Stimulated activated CD4-positive, alpha-beta T cell treated with anti-CD3 and anti-CD28 coated beads, Interleukin-1b, Interleukin-23, amount 100 ng/mL, for 1 hour (primary cell): ENCODE results near the gene ASS1.

Experiments used
- DNase-seq, 2 donors: peaks; one replicate each; pipeline ENCODE4 v3.0.0-alpha.2; 2020; ENCODE audit warnings: low read depth in 2 of 2

The ASS1 gene

DNA sequence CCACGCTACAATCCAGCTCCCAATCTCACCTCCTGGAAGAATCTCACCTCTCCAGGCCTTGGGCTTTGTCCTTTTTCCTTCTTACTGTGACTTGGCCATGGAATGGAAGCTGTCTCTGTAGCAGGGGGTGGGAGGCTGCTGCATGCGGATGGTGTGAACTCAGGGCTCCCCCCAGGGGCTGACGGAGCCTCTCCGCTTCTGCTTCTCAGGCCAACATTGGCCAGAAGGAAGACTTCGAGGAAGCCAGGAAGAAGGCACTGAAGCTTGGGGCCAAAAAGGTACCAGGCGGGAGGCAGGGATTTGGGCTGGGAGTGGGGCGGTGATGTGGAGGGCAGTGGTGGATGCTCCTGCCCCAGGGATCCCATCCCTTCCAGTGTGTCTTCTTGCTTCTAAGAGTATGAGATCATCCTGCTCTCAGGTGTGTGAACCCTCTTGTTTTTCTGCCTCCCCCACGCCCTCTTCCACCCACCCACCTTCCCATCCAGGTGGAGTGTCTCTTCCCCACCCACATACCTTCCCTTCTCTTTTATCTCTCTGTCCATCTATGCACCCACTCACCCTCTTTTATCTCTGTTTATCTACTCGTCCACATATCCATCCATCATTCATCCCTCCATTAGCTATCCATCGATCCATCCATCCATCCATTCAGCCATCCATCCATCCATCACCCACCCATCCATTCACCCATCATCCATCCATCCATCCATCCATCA, 9.5 kb downstream of the ASS1 start:
- DNase-seq, result no peak

DNA sequence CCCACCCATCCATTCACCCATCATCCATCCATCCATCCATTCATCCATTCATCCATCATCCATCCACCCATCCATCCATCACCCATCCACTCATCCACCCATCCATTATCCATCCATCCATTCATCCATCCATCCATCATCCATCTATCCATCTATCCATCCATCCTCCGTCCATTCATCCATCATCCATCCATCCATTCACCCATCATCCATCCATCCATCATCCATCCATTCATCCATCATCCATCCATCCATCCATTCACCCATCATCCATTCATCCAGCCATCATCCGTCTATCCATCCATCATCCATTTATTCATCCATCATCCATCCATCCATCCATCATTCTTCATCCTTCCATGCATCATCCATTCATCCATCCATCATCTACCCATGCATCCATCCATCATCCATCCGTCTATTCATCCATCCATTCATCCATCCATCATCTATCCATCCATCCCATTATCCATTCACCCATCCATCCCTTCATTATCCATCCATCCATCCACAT, 10.1 kb downstream of the ASS1 start:
- no peak for DNase-seq

DNA sequence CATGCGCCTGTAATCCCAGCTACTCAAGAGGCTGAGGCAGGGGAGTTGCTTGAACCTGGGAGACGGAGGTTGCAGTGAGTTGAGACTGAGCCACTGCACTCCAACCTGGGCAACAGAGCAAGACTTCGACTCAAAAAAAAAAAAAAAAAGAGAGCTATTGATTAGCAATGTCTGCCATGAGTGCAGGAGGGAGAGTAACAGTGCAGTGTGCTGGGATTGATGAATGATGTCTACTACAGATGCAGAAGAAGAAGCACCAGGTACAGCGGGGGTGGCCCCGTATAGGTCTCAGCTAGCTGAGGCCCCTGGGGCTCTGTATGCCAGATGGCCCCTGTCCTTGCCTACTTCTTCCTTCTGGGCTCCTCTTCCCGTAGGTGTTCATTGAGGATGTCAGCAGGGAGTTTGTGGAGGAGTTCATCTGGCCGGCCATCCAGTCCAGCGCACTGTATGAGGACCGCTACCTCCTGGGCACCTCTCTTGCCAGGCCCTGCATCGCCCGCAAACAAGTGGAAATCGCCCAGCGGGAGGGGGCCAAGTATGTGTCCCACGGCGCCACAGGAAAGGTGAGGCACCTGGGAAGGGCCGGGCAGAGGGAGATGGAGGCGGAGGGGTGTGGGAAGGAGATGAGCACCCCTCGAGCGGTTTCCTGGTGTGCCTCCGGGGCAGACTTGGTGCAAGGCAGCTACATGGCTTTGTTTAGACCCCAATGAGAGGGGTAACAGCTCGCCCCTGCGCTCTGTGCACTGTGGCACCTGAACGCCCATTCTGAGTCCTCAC, 13.5 kb downstream of the ASS1 start:
- DNase-seq, result no peak

DNA sequence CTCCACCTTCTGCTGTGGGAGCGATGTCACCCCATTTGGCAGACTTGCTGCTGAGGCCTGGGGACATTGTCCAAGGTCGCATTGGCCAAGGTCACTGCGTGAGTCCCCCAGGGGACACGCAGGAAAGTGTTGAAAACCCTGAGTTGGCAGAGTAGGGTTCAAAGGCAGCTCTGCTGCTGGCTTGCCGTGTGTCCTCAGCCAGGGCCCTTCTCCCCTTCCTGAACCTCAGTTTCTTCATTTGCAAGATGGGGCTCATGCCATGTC, 14.0 kb downstream of the ASS1 start:
- DNase-seq, result no peak

DNA sequence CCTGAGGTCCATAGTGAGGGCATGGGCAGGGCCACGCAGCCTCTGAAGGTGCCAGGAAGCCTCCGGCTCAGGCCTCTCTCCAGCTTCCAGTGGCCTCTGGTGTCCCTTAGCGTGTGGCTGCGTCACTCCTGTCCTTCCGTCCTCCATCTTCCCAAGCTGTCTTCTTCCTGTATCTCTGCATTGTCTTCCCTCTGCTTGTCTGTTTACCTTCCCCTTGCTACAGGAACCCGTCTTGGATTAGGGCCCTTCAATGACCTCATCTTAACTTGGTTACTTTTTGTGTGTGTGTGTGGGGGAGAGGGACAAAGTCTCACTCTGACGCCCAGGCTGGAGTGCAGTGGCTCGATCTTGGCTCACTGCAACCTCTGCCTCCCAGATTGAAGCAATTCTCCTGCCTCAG, 14.4 kb downstream of the ASS1 start:
- no peak for DNase-seq

DNA sequence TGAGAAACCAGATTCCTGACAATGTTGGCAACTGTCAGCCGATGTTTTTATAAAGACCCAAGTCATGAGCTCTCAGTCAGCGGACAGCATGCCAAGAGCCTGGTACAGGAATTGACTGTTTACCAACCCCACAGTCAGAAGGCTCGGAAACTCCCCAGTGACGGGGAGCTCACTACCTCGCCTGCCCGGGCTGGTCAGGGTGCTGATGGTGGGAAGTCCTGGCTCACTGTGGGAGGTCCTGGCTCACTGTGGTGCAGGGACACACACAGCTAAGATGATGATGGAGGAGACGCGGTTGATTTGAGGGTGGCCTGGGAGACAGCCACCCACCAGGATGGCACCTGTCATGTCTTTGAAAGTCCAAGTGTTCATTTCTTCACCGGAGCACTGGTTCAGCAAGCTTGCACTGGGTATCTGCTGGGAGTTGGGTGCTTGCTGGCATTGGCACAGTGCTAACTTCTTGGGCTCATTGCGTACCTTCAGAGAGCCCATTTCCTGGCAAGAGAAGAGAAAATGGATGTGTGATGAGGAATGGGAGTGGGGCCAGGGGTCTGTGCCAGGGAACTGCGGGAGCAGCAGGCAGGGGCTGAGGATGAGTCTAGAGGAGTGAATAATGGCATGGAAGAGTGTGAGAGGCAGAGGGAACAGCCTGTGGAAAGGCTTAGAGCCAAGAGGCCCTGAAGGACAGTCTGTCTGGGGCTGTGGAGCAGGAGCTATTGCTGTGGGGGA, 15.3 kb downstream of the ASS1 start:
- DNase-seq, result no peak

DNA sequence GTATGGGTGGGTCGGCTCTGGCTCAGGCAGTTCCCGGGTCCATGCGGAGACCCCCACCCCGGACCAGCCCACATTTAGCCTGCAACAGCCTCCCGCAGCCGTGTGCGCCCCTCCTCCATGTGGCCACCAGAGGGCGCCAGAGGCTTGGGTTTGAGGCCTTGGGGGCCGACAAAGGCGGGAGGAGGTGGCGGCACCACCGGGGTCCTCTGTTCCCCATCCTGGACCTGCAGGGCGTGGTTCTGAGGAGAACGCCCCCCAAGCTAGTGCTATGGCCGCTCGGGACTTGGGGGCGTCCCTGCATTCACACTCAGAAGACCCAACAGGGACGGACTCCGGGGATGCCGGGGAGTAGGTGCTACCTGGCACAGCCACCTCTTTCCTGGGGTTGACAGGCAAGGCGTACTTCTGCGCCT, 16.5 kb downstream of the ASS1 start:
- peak; percentile 45 to 63 for DNase-seq

DNA sequence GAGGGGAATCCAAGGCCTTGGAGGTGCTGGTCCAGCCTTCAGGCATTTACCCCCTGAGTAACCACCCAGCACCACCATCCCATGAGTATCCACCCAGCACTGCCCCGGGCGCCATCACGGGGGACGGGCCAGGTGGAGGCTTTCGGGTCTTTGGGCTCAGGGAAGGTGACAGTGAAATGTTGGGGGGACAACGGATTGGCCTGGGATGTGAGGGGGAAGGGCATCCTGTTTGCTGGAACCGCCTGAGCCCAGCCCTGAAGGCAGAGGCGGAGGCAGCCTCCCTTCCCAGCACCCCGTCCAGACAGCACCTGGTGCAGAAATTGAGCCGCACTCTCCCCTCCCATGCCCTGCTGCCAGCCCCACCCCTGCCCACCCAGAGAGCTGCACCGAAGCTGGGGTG, 17.0 kb downstream of the ASS1 start:
- no peak for DNase-seq

DNA sequence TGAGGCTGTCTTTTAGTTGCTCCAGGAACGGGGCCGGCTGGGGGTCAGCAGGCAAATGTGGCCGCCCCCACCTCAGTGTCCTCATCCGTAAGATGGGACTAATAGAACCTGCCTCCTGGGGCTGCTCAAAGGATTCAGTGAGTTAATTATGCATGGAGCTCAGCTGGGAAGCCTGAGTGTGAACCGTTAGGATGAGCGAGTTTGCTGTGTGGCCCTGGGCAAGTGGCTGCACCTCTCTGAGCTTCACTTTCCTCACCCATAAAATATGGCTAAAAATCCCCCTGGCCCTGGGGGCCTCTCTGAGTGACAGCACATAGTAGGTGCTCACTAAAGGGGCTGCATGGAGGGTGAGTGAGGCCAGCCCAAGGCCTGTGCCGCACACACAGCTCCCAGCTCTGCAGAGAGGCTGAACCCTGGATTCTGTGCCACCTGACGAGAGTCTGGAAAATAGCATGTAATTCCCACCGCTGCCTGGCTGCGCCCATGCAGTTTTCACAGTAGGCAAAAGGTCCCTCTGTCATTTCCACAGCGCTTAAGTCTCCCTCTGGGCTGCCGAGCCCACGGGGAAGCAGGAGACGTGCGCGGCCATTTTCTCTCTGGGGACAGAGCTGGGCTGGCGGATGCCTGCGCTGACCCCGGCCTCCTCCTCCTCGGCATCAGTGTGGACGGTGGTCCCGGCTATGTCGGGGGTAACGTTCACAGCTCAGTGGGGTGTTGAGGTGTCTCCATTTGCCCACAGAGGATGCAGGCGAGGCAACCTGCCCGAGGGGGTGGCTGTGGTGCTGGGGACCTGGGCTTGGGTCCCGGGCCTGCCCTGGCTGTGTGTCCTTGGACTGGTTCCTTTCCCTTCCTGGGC, 18.2 kb downstream of the ASS1 start:
- DNase-seq, result no peak

DNA sequence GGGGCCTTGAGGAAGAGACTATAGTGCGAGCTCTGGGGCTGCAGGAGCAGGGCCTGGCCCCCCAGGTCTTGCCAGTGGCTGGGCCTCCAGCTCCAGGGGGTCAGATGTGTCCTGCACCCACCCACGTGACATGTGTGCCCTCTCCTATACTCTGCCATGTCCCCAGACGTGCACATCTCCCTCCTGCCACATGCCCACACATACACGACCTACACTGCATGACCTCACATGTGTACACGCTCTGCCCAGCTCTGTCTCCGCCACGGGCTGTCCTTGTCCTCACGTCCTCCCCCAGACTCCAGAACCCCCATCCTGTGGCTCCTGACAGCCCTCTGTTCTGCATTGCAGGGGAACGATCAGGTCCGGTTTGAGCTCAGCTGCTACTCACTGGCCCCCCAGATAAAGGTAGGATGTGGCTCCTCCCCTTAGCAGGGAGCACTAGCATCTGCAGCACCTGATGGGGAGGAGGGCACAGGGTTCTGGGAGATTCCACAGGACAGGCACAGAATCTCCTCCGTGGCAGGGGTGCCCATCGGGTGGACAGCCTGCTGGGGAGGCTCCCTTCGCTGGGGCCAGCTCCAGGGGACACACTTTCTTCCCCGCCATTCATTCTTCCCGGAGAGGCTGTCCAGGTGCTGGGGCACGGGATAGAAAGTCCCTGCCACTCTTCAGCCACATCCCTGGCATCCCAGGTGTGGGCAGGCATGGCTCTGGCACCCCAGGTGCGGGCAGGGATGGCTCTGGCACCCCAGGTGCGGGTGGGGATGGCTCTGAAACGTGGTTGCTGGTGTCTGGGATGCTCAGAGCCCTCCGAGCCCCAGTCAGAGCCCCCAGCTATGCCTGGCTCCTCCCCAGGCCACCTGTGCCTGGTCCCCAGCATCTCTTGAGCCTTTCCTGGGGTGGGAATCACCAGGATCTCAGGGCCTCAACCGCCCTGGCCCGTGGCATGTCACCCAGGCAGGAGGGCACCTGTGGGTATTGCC, 19.3 kb downstream of the ASS1 start:
- DNase-seq, result no peak

DNA sequence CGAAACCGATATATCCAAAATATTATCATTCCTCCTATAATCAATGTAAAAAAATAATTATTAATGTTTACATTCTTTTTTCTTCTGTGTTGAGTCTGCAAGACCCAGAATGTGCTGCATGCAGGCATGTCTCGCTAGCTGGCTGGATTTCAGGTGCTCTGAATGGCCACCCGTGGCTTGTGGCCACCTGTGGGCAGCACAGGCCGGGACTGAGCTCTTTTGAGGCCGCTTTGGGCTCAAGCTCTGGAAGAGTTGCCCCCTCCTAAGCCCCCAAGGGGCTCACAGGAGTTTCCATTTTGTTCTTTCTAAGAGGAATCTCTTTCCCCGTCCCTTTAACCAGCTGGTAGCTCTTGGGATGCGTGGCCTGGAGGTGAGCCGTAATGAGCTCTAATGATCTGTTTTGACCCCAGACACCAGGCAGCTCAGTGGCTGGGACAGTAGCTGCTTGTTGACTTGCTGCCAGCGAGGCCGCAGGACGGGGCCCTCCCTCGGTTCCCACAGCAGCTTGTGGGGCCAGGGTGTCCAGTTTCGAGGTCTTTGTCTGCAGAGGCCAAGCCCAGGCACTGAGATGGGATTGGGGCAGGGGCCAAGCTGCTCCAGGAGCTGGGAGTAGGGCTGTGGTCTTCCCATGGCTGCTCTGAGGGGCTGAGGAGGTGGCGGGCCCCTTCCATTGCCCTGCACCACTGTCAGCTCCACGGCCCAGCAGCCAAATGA, 20.8 kb downstream of the ASS1 start:
- no peak for DNase-seq

DNA sequence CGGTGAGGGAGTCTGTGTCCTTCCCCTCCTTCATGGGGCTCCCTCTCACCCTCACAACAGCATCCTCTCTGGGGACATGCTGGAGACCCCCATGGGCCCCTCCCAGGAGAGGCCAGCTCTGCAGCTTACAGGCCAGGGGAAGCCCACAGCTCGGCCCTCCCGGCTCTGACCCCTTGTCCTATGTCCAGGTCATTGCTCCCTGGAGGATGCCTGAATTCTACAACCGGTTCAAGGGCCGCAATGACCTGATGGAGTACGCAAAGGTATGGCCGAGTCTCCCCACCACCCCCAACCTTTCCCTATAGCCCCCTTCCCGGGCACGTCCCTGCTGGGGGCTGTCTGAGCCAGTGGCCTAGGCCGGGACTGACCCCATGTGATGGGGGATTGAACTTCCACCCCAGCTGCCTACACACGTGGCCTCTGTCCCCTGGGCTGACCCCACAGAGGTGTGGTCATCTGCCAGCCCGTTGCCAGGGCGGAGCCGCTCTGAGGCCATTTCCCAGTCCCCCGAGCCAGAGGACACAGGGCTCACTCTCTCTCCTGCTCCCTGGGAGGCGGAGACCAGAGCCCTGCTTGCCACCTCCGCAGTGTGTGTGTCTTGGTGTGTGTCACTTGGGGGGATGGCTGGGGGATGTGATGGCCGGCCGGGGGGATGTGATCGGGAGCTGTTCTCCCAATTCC, 21.9 kb downstream of the ASS1 start:
- DNase-seq, result no peak

DNA sequence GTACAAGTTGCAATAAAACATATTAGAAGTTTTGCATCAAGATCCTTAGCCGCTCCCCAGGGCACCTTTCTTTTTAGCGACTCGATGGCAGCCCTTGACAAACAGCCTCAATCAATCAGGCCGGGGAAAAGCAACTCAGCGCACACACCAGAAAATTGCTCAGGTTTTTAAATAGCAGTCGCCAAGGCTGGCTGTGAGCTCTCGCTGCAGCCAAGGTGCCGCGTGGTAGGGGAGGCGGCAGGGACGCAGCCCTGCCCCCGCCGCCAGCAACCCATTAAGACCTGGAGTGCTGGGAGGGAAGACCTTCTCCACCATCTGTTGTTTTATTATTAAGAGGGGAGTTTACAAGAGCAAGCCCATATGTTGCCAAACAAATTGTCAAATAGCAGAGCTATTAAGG, 22.6 kb downstream of the ASS1 start:
- DNase-seq, result no peak

DNA sequence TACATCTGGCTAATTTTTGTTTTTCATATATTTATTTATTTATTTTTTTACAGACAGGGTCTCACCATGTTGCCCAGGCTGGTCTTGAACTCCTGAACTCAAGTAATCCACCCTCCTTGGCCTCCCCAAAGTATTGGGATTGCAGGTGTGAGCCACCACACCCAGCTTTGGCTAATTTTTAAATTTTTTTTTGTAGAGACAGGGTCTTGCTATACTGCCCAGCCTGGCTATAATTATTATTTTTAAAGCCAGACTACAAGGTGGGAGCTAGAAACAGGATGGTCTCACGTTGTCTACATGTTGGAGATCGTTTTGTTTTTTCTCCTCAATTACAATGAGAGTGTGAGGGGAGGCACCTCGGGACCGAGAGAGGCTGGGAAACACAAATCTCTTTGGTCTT, 23.8 kb downstream of the ASS1 start:
- no peak for DNase-seq

DNA sequence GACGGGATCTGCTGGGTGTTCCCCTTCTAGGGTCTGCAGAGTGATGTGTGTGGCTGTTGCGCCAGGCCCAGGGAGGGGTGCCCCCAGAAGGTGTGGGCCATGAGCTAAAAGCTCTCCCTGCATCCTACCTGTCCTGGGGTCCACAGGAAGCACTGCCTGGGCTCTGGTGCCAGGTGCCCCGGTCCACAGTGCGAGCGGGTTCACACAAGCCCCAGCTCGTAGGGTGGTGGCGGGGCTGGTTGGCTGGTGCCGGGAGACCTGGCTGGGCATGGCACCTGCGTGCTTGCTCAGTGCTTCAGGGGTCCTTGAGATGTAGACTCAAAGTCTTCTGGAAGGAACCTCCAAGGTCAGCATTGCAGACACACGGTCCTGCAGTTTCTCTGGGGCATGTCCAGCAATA, 25.5 kb downstream of the ASS1 start:
- no peak for DNase-seq

DNA sequence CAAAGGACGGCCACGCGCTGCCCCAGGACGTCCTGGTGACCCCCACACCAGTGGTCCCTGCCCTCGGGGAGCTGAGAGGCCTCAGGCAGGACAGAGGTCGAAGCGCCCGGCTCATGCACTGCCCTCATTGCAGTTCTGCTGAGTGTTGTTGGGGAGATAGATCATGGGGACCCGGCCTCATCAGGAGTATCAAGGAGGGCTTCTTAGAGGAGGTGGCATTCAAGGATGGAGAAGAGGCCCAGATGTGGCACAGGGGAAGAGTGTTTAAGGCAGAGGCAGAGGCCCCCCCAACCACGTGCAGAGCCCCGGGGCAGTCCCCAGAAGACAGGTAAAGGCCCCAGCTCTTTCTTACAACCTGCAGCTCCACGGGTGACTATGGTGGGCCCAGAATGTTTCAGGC, 26.2 kb downstream of the ASS1 start:
- no peak for DNase-seq

DNA sequence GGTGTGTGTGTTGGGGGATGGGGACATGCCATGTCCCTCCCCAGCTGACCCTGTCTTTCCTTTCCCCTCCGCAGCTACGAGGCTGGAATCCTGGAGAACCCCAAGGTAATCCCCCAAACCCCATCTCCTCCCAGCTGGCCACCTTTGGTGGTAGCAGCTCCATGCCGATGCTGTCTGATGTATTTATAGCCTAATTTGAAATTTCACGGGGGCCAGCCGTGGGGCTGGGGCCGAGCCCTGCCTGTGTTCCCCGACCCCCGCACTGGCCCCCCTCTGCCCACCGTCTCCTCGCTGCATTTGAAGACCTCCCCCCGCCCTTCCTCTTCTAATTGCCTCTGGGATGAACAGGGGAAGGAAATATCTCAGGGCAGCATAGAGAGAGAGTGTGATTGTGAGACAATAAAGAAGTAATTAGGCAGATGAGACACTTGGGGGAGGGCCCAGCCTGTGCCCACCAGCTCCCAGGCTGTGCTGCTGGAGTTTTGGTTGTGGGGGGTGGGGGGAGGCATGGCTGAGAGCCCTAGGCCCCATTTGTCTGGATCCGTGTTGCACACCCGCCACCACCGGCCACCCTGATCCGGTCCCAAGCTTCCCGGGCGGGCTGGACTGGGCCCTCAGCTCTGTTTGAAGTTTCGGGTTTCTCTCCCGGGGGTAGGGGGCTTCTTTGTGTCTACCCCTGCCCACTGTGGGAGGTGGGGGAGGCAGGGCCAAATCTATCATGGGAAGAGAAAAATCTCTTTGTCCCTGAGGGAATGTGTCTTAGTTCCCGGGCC, 26.8 kb downstream of the ASS1 start:
- DNase-seq, result no peak

DNA sequence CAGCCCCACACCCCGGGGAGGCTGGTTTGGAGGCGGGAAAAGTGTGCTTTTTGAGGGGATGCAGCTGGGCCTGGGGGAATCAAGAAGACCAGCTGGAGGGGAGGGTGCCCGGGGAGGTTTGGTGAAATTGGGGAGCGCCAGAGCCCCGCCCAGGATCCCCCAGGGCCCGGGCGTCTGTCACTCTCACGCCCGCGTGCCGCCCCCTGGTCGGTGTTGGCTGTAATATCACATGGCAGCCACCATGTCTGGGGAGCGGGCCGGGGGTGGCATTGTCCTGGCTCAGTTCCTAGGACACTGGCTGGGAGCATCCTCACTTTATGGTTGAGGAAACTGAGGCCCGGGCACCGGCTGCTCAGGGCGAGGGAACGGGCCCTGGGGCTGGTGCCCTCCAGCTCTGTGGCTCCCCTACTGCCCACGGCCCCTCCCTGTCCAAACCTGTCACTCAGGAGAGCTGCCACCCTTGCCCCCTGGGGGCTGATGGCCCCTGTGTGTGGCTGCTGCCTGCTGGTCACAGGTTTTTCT, 27.5 kb downstream of the ASS1 start:
- no peak for DNase-seq
